ENCODE results near the gene KRTAP9-1. TPM values are rescaled to one million over a fixed set of nuclear protein-coding genes. Genes with fewer than 3 reads are reported as not detected.
"Not testable (repeated sequence)": the region's sequence is repeated elsewhere in the genome, so short reads cannot be mapped to it uniquely, and the experiment has no call there.

KRTAP9-1 gene
- total RNA-seq, 2 donors from 2014 or later, result not detected

- ATAC-seq, result no peak
- no peak for DNase-seq
- intact Hi-C loops (cut with DNase I, micrococcal nuclease), result no loop called here
Observed at GRCh38 chr17:41177727-41178271, 11.9 kb upstream of the KRTAP9-1 start, which contains the start of gene KRTAP4-2. KRTAP4-2 (minus strand) TSS chr17:41178221; CDS start chr17:41178164, 57 bp downstream.

DNA sequence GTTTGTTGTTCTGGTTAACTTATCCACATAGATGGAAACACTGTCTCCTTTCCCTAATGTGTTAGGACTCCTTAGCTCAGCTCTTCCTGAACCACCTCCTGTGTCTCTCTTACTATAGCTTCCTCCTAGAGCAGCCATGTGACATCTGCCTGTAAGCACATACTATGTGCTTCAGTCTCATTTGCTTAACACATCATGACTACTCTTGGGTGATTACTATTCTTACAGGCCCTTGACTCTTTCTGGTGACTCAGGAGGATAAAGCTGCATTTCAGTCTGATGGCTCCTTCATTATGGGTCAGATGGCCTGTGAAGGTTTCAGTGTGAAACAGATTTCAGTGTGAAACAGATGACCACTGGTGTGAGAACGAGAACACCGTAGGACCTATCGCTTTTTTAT lies 11.3 kb upstream of the KRTAP9-1 start:
- no peak for ATAC-seq
- no peak for DNase-seq

GRCh38 chr17:41178843-41179616 lies 10.7 kb upstream of the KRTAP9-1 start:
- DNase-seq (no peak), ATAC-seq (no peak)
- intact Hi-C loops (cut with DNase I, micrococcal nuclease), result no loop called here

More for the DNA sequence above, 11.3 kb upstream of the KRTAP9-1 start:
- intact Hi-C loops (cut with DNase I, micrococcal nuclease), result no loop called here

- intact Hi-C loops (cut with DNase I, micrococcal nuclease), result no loop called here
- ATAC-seq (no peak), DNase-seq (no peak)
Observed at GRCh38 chr17:41184480-41184961, 5.2 kb upstream of the KRTAP9-1 start, which contains the start of gene KRTAP4-1. KRTAP4-1 (minus strand) TSS chr17:41184911; CDS start chr17:41184854, 57 bp downstream.

GRCh38 chr17:41185001-41185400 lies 4.7 kb upstream of the KRTAP9-1 start:
- ATAC-seq (no peak), DNase-seq (no peak)
- intact Hi-C loops (cut with DNase I, micrococcal nuclease), result no loop called here

DNA sequence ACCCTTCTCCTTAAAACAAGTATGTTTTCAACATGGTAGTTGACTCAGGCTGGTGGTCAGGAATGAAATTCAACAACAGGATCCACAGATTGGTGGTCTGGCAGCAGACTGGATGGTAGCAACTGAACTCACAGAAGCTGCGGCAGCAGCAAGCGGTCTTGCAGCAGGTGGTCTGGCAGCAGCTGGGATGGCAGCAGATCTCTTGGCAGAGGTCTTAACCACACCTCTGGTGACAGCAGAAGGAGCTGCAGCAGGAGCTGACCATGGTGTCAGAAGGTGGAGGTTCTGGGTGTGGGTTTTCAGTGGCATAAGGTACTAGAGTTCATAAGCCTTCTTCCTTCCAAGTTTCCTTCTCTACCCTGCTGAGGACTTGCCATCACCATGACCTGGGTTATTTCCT lies 2.8 kb upstream of the KRTAP9-1 start:
- DNase-seq, result no peak
- intact Hi-C loops (cut with DNase I, micrococcal nuclease), result no loop called here
- ATAC-seq, result no peak

- intact Hi-C loops (cut with DNase I, micrococcal nuclease), result no loop called here
- DNase-seq, result no peak
- no peak for ATAC-seq
Observed at GRCh38 chr17:41190328-41190727, 641 bp downstream of the KRTAP9-1 start.

- ATAC-seq (no peak), DNase-seq (no peak)
- intact Hi-C loops (cut with DNase I, micrococcal nuclease), result no loop called here
Observed at GRCh38 chr17:41196068-41196467, 6.4 kb downstream of the KRTAP9-1 start.

DNA sequence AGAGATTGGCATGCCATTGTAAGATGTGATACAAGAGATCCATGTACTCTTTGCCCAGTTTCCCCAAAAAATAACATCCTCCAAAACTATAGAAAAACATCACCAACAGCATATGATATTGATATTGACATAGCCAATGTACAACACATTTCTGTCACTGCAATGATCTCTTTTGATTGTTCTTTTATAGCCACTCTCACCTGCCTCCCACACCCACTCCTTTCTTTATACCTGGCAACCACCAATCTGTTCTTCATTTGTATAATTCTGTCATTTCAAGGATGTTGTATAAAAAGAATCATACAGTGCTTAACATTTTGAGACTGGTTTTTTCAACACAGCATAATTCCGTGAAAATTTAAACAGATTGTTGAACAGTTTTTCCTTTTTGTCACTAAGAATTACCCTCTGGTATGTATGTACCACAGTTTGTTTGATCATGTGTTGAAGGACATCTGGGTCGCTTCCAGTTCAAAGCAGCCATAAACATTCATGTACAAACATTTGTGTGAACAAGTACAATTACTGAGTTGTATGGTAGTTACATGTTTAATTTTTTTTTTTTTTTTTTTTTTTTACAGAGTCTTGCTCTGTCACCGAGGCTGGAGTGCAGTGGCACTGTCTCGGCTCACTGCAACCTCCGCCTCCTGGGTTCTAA lies 9.9 kb downstream of the KRTAP9-1 start:
- ATAC-seq, result peak; percentile 95
- DNase-seq, result no peak
- intact Hi-C loops (cut with DNase I, micrococcal nuclease), result no loop called here

- peak; percentile 92 for ATAC-seq
- DNase-seq, result peak in 1 of 2 donors; percentile 27
- intact Hi-C loops (cut with DNase I, micrococcal nuclease), result no loop called here
Observed at GRCh38 chr17:41211845-41212466, 22.3 kb downstream of the KRTAP9-1 start.

DNA sequence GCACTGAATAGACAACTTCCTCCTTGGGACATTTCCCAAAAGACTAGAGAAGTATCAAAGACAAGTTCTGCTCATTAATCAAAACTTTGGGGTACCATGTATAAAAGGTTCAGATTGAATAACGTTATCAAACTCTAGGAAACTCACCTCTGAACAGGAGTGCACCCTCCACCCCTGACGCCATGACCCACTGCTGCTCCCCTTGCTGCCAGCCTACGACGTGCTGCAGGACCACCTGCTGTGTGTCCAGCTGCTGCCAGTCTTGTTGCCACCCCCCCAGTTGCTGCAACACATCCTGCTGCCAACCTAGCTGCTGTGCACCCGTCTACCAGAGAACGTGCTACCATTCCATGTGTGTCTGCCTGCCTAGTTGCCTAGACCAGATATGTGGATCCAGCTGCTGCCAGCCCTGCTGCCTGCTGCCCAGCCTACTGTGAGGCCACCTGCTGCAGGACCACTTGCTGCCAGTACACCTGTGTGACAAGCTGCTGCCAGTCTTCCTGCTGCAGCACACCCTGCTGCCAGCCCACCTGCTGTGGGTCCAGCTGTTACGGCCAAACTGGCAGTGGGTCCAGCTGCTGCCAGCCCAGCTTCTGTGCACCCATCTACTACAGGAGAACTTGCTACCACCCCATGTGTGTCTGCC lies 23.0 kb downstream of the KRTAP9-1 start:
- peak; percentile 45 for ATAC-seq

DNA sequence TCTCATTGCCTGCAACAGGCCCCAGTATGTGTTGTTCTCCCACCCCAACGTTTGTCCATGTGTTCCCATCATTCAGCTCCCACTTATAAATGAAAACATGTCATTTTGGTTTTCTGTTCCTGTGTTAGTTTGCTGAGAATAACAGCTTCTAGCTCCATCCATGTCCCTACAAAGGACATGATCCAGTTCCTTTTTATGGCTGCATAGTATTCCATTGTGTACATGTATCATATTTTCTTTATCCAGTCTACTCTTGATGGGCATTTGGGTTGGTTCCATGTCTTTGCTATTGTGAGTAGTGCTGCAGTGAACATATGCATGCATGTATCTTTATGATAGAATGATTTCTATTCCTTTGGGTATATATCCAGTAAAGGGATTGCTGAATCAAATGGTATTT lies 26.0 kb downstream of the KRTAP9-1 start:
- DNase-seq (no peak), ATAC-seq (no peak)
- intact Hi-C loops (cut with DNase I, micrococcal nuclease), result no loop called here

More for the DNA sequence above, 23.0 kb downstream of the KRTAP9-1 start:
- intact Hi-C loops (cut with DNase I, micrococcal nuclease), result no loop called here
- no peak for DNase-seq

GRCh38 chr17:41223821-41224220 lies 34.1 kb downstream of the KRTAP9-1 start:
- no peak for ATAC-seq
- intact Hi-C loops (cut with DNase I, micrococcal nuclease), result no loop called here
- no peak for DNase-seq

GRCh38 chr17:41226051-41226450 lies 36.4 kb downstream of the KRTAP9-1 start:
- DNase-seq (no peak), ATAC-seq (no peak)
- intact Hi-C loops (cut with DNase I, micrococcal nuclease), result no loop called here

- intact Hi-C loops (cut with DNase I, micrococcal nuclease), result not testable (repeated sequence)
Observed at GRCh38 chr17:41226598-41227095, 37.0 kb downstream of the KRTAP9-1 start, which contains the start of gene KRTAP9-2. KRTAP9-2 (plus strand) TSS chr17:41226648; CDS start chr17:41226655, 7 bp downstream.

GRCh38 chr17:41230094-41230493 lies 40.4 kb downstream of the KRTAP9-1 start:
- DNase-seq, result no peak
- intact Hi-C loops (cut with DNase I, micrococcal nuclease), result no loop called here
- no peak for ATAC-seq

More at GRCh38 chr17:41226598-41227095, 37.0 kb downstream of the KRTAP9-1 start, which contains the start of gene KRTAP9-2:
- ATAC-seq, DNase-seq: not testable (repeated sequence)

GRCh38 chr17:41231731-41232130 lies 42.0 kb downstream of the KRTAP9-1 start:
- ATAC-seq (no peak), DNase-seq (no peak)
- intact Hi-C loops (cut with DNase I, micrococcal nuclease), result no loop called here

DNA sequence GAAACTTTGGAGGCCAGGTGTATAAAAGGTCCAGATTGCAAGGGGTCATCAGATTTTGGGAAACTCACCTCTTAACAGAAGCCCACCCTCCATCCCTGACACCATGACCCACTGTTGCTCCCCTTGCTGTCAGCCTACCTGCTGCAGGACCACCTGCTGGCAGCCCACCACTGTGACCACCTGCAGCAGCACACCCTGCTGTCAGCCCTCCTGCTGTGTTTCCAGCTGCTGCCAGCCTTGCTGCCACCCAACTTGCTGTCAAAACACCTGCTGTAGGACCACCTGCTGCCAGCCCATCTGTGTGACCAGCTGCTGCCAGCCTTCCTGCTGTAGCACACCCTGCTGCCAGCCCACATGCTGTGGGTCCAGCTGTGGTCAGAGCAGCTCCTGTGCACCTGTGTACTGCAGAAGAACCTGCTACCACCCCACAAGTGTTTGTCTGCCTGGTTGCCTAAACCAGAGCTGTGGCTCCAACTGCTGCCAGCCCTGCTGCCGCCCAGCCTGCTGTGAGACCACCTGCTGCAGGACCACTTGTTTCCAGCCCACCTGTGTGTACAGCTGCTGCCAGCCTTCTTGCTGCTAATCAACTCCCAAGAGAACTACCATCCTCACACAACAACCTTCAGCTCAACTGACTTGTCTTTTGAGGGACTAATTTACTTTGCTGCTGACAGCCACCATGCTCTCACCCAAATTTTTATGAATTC lies 42.9 kb downstream of the KRTAP9-1 start, which contains the start of gene KRTAP9-3:
Gene KRTAP9-3, plus strand, starts transcription at position 51 of the 707 bp plus-strand sequence. Its CDS starts 53 bp downstream, at position 104.
- ATAC-seq; intact Hi-C loops (cut with DNase I, micrococcal nuclease); DNase-seq: not testable (repeated sequence)
